ENCODE data around the gene ZSWIM9.

- no peak for TF ChIP-seq CTCF (IDR thresholded peaks at IDR 0.05; ENCODE audit: low read depth, low read length, missing input control)
- no peak for TF ChIP-seq GABPA (IDR thresholded peaks at IDR 0.05 in 1 of 2, conservative IDR thresholded peaks at IDR 0.05 in 1 of 2)
Observed at GRCh38 chr19:48182434-48182833, 12.0 kb downstream of the ZSWIM9 start.

All from liver (tissue), 3 donors.